Uterine smooth muscle cell (primary cell): ENCODE data around the gene ZNF776. TPM values are rescaled to one million over a fixed set of nuclear protein-coding genes. Genes with fewer than 3 reads are reported as not detected.

Experiments
- total RNA-seq: library from RNA; depleted of rRNA; stranded (reverse); fragments of >200 nt; gene quantifications from 2 replicates; pipeline ENCODE4 v1.2.3, GENCODE V29; 2014

The ZNF776 gene
- total RNA-seq: 9.7 and 11.2 TPM in 2 replicates

GRCh38 chr19:57746580-57747471, at the start of gene ZNF776:
Gene ZNF776 (plus strand): TSS chr19:57746815. CDS start chr19:57747059, 244 bp downstream.

GRCh38 chr19:57708641-57709361, 37.8 kb upstream of the ZNF776 start, which contains the start of gene ZNF154:
Gene ZNF154 (minus strand): TSS chr19:57709204. CDS start chr19:57708971, 233 bp downstream.

GRCh38 chr19:57769345-57770131, 22.9 kb downstream of the ZNF776 start, which contains the start of gene ZNF586:
Gene ZNF586 (plus strand): TSS chr19:57769676. CDS start chr19:57769843, 167 bp downstream.

Other genes starting within 250 kb of the ZNF776 start
- 21.5 and 27.0 TPM in 2 replicates for gene ZNF773, start 246.9 kb upstream of the ZNF776 start, total RNA-seq
- 4.8 and 4.9 TPM in 2 replicates for gene ZNF549, start 219.5 kb upstream of the ZNF776 start, total RNA-seq
- 9.0 and 11.0 TPM in 2 replicates for gene ZNF550, start 187.0 kb upstream of the ZNF776 start, total RNA-seq
- gene ZNF416, start 167.9 kb upstream of the ZNF776 start, total RNA-seq: 6.0 TPM in 2 replicates
- 4.7 and 9.2 TPM in 2 replicates for gene ZIK1, start 162.7 kb upstream of the ZNF776 start, total RNA-seq
- 5.1 and 13.3 TPM in 2 replicates for gene ZNF530, start 146.9 kb upstream of the ZNF776 start, total RNA-seq
- 19.9 and 20.1 TPM in 2 replicates for gene ZNF134, start 132.6 kb upstream of the ZNF776 start, total RNA-seq
- 6.7 and 7.1 TPM in 2 replicates for gene ZNF211, start 113.6 kb upstream of the ZNF776 start, total RNA-seq
- gene ZSCAN4, start 77.9 kb upstream of the ZNF776 start, total RNA-seq: not detected in 2 replicates
- gene ZNF551, start 64.8 kb upstream of the ZNF776 start, total RNA-seq: 3.4 and 7.1 TPM in 2 replicates
- 0.44 and 0.87 TPM in 2 replicates for gene ZNF154, start 37.6 kb upstream of the ZNF776 start, total RNA-seq
- gene ZNF671, start 19.2 kb upstream of the ZNF776 start, total RNA-seq: 7.4 and 8.0 TPM in 2 replicates
- 14.3 and 18.7 TPM in 2 replicates for gene ZNF586, start 22.9 kb downstream of the ZNF776 start, total RNA-seq
- gene ZNF552, start 68.1 kb downstream of the ZNF776 start, total RNA-seq: 7.7 and 9.6 TPM in 2 replicates
- gene ZNF587B, start 83.5 kb downstream of the ZNF776 start, total RNA-seq: 20.5 and 29.8 TPM in 2 replicates
- 31.8 and 36.2 TPM in 2 replicates for gene ZNF587, start 103.0 kb downstream of the ZNF776 start, total RNA-seq
- gene ZNF814, start 142.2 kb downstream of the ZNF776 start, total RNA-seq: 6.5 and 7.0 TPM in 2 replicates
- 17.3 and 25.7 TPM in 2 replicates for gene ZNF417, start 169.8 kb downstream of the ZNF776 start, total RNA-seq
- gene ZNF418, start 188.6 kb downstream of the ZNF776 start, total RNA-seq: 6.5 and 8.4 TPM in 2 replicates
- 3.6 and 5.6 TPM in 2 replicates for gene ZNF256, start 200.9 kb downstream of the ZNF776 start, total RNA-seq
- not detected in 2 replicates for gene C19orf18, start 227.7 kb downstream of the ZNF776 start, total RNA-seq